ENCODE measurements around the gene FAM50B.

DNA sequence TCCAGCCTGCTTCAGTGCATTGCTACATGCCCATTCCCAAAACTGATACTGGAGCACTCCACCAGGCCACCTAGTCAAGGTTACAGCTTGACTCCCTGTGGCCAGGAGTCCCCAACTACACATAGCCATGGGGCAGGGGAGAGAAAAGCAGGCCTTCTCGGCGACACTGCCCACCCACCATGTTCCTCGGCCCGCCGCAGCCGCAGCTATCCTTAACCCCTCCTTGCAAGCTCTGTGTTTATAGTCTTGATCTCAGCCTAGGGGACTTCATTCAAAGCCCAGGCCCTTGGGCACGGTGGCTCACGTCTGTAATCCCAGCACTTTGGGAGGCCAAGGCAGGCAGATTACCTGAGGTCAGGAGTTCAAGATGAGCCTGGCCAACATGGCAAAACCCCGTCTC lies 39.2 kb upstream of the FAM50B start:
- TF ChIP-seq EZH2 (IDR thresholded peaks at IDR 0.05; ENCODE audit: borderline replicate concordance, low read length), result no peak
- TF ChIP-seq, protein P1, sequence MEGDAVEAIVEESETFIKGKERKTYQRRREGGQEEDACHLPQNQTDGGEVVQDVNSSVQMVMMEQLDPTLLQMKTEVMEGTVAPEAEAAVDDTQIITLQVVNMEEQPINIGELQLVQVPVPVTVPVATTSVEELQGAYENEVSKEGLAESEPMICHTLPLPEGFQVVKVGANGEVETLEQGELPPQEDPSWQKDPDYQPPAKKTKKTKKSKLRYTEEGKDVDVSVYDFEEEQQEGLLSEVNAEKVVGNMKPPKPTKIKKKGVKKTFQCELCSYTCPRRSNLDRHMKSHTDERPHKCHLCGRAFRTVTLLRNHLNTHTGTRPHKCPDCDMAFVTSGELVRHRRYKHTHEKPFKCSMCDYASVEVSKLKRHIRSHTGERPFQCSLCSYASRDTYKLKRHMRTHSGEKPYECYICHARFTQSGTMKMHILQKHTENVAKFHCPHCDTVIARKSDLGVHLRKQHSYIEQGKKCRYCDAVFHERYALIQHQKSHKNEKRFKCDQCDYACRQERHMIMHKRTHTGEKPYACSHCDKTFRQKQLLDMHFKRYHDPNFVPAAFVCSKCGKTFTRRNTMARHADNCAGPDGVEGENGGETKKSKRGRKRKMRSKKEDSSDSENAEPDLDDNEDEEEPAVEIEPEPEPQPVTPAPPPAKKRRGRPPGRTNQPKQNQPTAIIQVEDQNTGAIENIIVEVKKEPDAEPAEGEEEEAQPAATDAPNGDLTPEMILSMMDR (conservative IDR thresholded peaks at IDR 0.05 in 1 of 2, IDR thresholded peaks at IDR 0.05 in 1 of 2; ENCODE audit: extremely low read depth in 1 of 2, insufficient read depth in 1 of 2, low read depth in 1 of 2, low read length in 2 of 2), result no peak

Data from mammary epithelial cell (primary cell).